WI38 (cell line): ENCODE measurements around the gene SARS2.

Experiments
- H3K4me3 ChIP-seq: 2 replicates; pipeline ENCODE4 v1.5.1; 2011; ENCODE audit warnings: low read depth, mild to moderate bottlenecking, control low read depth, low read length
- TF ChIP-seq, protein P1 (sequence below): IDR thresholded peaks from 2 replicates; pipeline ENCODE4 v1.5.1; 2012; ENCODE audit warnings: low read depth, mild to moderate bottlenecking, control low read depth, low read length

Gene SARS2

DNA sequence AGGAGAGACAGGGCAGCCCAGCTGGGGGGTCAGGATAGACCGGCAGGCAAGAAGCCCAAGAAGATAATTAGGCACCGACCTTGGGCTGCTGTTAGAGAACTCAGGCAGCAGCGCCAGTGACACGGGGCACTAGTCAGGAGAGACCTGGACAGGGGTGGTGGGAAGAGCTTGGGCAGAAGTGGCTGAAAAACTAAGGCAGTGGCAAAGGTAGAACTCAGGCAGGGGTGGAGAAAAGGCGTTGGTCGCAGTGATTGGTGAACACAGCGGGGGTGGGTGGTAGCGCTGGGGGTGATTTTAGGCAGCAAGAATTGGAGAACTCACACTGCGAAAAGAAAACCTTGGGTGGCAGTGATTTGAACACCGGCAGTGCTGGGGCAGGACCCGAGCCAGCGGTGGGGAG lies 22.9 kb downstream of the SARS2 start:
- TF ChIP-seq, protein P1, sequence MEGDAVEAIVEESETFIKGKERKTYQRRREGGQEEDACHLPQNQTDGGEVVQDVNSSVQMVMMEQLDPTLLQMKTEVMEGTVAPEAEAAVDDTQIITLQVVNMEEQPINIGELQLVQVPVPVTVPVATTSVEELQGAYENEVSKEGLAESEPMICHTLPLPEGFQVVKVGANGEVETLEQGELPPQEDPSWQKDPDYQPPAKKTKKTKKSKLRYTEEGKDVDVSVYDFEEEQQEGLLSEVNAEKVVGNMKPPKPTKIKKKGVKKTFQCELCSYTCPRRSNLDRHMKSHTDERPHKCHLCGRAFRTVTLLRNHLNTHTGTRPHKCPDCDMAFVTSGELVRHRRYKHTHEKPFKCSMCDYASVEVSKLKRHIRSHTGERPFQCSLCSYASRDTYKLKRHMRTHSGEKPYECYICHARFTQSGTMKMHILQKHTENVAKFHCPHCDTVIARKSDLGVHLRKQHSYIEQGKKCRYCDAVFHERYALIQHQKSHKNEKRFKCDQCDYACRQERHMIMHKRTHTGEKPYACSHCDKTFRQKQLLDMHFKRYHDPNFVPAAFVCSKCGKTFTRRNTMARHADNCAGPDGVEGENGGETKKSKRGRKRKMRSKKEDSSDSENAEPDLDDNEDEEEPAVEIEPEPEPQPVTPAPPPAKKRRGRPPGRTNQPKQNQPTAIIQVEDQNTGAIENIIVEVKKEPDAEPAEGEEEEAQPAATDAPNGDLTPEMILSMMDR: no peak
- no peak overlapping the region for H3K4me3 ChIP-seq

DNA sequence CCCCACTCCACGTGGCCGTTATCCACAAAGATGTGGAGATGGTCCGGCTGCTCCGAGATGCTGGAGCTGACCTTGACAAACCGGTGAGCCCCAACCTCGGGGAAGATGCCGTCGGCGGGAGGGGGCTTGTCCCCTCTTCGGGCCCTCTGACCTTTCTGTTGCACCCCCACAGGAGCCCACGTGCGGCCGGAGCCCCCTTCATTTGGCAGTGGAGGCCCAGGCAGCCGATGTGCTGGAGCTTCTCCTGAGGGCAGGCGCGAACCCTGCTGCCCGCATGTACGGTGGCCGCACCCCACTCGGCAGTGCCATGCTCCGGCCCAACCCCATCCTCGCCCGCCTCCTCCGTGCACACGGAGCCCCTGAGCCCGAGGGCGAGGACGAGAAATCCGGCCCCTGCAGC lies 23.3 kb downstream of the SARS2 start:
- TF ChIP-seq, protein P1: no peak
- no peak overlapping the region for H3K4me3 ChIP-seq

DNA sequence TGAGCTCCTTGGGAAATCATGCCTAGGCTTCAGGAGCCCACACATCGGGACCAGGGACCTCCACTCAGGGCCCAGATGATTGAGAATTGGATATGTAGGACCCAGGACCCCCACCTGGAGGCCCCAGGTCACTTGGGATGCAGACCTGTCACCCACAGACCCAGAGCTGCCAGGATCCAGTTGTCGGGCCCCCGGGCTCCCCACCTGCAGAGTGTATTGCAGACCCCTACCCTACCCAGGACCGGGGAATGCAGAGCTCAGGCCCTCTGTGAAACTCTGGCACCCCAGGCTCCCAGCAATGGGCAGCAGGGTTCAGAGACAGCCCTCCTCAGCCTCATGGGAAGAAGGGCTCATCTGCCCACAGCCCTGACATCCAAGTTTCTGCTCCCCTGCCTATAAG lies 24.9 kb downstream of the SARS2 start:
- TF ChIP-seq, protein P1: no peak
- H3K4me3 ChIP-seq: no peak overlapping the region

DNA sequence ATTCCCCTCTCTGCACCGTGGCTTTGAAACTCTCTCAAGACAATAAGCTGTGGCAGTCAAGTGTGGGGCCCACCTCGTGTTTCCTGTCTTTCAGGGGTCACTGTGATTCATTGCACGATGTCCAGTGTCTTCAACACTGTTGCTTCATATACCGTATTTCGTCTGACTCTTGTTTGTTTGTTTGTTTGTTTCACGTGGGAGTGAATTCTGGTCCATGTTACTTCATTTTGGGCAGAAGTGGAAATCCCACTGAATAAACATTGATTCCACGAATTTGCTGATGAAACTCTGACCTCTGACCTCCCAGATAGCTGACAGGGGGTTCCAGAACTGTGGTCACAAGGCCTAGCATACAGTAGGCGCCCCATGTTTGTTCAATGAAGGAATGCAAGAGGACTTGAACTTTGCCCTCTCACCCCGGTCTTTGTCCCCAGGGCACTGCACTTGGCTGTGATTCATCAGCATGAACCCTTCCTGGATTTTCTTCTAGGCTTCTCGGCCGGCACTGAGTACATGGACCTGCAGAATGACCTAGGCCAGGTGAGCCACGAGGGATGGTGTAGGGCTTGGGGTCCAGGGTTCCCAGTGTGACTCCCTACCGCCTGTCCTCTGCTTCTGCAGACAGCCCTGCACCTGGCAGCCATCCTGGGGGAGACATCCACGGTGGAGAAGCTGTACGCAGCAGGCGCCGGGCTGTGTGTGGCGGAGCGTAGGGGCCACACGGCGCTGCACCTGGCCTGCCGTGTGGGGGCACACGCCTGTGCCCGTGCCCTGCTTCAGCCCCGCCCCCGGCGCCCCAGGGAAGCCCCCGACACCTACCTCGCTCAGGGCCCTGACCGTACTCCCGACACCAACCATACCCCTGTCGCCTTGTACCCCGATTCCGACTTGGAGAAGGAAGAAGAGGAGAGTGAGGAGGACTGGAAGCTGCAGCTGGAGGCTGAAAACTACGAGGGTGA lies 25.7 kb downstream of the SARS2 start:
- no peak overlapping the region for H3K4me3 ChIP-seq
- TF ChIP-seq, protein P1: no peak

DNA sequence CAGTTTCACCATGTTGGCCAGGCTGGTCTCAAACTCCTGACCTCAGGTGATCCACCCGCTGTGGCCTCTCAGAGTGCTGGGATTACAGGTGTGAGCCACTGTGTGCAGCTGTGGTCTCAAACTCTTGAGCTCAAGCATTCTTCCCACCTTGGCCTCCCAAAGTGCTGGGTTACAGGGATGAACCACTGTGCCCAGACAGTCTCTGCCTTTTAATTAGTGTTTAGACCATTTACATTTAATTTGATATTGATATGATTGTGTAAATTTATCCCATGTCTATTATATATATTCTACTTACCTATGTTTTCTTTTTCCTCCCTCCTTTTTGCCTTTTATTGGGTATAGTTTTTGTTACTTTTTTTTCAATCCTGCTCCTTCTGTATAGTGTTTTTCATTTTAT lies 28.9 kb downstream of the SARS2 start:
- H3K4me3 ChIP-seq: no peak overlapping the region
- TF ChIP-seq, protein P1: no peak

DNA sequence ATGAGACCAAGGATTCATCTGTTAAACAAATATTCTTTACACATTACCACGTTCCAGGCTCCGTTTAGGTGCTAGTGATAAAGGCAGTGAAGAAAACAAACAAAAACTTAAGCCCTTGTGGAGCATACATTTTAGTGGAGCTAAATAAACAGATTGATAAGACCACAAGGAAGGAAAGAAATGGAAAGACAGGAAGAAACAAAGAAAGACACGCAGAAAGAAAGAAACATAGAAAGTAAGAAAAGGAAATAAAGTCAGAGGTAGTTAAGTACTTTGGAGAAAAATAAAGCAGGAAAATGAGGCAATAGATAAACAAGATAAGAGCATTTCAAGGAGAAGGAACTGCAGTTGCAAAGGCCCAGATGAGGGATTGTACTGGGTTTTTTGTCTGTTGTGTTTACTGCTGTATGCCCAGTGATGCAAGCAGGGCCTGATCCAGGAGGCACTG lies 29.8 kb downstream of the SARS2 start:
- TF ChIP-seq, protein P1: no peak
- peak overlapping the region; percentile 88 for H3K4me3 ChIP-seq

DNA sequence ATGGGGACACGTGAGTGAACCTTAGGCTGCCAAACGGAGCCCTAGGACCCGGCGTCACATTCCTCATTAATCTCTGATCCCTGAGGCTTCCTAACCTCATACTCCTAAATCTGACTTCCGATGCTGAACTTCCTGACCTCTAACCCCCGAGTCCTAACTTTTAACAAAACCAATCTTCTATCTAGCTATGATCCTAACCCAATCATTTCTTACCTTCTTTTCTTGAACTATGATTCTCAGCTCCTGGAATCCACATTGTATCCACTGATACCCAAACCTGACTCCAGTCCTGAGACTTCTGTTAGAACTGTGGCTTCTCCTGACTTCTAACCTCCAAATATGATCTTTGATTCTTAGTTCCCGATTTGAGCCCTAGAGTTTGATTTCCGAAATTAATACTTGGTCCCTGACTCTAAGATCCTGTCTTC lies 30.3 kb downstream of the SARS2 start:
- TF ChIP-seq, protein P1: no peak
- H3K4me3 ChIP-seq: peak overlapping the region; percentile 88
